Testis (tissue), 3 donors: ENCODE data around the gene NAPB. TPM values are rescaled to one million over a fixed set of nuclear protein-coding genes. Genes with fewer than 3 reads are reported as not detected.

Source experiments
- DNase-seq: peaks from one replicate; pipeline ENCODE4 v3.0.0-alpha.2; 2019
- H3K27ac ChIP-seq, 2 donors: fragments of 200-600 bp; sonication (generic); one replicate each; pipeline ENCODE4 v1.5.1; 2019
- H3K27me3 ChIP-seq: fragments of 200-600 bp; sonication (generic); one replicate; pipeline ENCODE4 v1.5.1; 2019
- H3K36me3 ChIP-seq: fragments of 200-600 bp; sonication (generic); one replicate; pipeline ENCODE4 v1.5.1; 2017; ENCODE audit warnings: low read depth; ENCODE audit errors: missing control alignments
- H3K4me1 ChIP-seq: fragments of 200-600 bp; sonication (generic); one replicate; pipeline ENCODE4 v1.5.1; 2019
- H3K4me3 ChIP-seq, 2 donors: fragments of 200-600 bp; sonication (generic); one replicate each; pipeline ENCODE4 v1.5.1; 2017 to 2019
- H3K9me3 ChIP-seq: fragments of 200-600 bp; sonication (generic); one replicate; pipeline ENCODE4 v1.5.1; 2017
- POLR2A ChIP-seq: fragments of 450-650 bp; IDR thresholded peaks from one replicate; pipeline ENCODE4 v1.6.1; 2017; ENCODE audit warnings: antibody characterized with exemption, mild to moderate bottlenecking, moderate library complexity
- WGBS, 2 donors: methylation state at CpG; one replicate each; pipeline ENCODE4 v1.1.5; 2018; 5-methylcytosine and 5-hydroxymethylcytosine counted together
- intact Hi-C: fragments of 100-400 bp; cut with DNase I; formaldehyde crosslinking; loops from one replicate; pipeline ENCODE4 v1.15.1; 2023; ENCODE audit warnings: low total_unique reads
- polyA plus RNA-seq: library from polyadenylated mRNA; stranded (reverse); fragments of 350-450 nt; fragmentation: Illumina TruSeq; extraction: RNeasy Lipid Tissue Mini Kit (QIAGEN cat#74804); gene quantifications from one replicate; pipeline ENCODE4 v1.2.3, GENCODE V29; 2014; ENCODE audit warnings: low read depth, low replicate concordance; ENCODE audit not compliant: insufficient read depth
- total RNA-seq, 2 donors: library from RNA; depleted of rRNA; stranded (reverse); fragments of >200 nt; gene quantifications; one replicate each; pipeline ENCODE4 v1.2.3, GENCODE V29; 2016
- TF ChIP-seq, protein P1 (sequence below), 3 experiments: fragments of 450-650 bp in 2 of 3; fragments of 200-600 bp in 1 of 3; sonication (generic) in 1 of 3; IDR thresholded peaks; one replicate each; pipeline ENCODE4 v1.5.1; 2016 to 2019; ENCODE audit warnings: antibody characterized with exemption in 3 of 3, mild to moderate bottlenecking in 2 of 3, moderate library complexity in 1 of 3

NAPB gene
- total and polyA plus RNA-seq, 3 donors from 2014 or later: 14.7 to 40.4 (median 37.8) TPM

DNA sequence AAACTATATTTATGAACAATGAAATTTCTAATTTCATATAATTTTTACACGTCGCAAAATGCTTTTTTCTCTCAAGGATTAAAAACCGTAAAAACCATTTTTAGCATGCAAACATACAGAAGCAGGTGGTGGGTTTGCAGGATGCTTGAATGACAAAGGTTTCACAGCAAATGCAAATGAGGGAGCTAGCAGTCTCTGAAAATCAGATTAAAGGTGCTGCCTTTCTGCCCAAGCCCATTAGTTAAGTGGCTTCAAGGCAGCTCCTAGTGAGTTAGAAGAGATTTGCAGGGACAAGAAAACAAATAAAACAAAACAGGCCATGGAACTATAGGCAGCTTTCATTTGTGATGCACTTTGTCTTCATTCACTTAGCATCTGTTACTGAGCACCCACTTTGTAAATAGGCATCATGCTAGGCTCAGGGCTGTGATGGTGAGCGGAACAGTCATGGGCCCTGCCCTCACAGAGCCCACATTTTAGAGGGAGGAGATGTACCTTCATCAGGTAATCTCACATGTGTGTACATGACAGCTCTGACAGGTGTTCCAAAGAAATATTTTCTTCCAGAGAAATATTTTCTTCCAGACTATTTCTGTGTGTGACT, 29.5 kb downstream of the NAPB start:
- WGBS, 2 donors: 89 to 92% methylated on average over 4 of the region's 4 CpGs
- Histone ChIP-seq H3K36me3 (no peaks in the 10 kb centered on the region), H3K9me3 (no peaks in the 10 kb centered on the region), H3K4me3 (no peak overlapping the region), H3K4me1 (peaks cover 2% of the 10 kb centered on the region), H3K27ac (no peak overlapping the region), H3K27me3 (no peaks in the 10 kb centered on the region)
- TF ChIP-seq, protein P1, sequence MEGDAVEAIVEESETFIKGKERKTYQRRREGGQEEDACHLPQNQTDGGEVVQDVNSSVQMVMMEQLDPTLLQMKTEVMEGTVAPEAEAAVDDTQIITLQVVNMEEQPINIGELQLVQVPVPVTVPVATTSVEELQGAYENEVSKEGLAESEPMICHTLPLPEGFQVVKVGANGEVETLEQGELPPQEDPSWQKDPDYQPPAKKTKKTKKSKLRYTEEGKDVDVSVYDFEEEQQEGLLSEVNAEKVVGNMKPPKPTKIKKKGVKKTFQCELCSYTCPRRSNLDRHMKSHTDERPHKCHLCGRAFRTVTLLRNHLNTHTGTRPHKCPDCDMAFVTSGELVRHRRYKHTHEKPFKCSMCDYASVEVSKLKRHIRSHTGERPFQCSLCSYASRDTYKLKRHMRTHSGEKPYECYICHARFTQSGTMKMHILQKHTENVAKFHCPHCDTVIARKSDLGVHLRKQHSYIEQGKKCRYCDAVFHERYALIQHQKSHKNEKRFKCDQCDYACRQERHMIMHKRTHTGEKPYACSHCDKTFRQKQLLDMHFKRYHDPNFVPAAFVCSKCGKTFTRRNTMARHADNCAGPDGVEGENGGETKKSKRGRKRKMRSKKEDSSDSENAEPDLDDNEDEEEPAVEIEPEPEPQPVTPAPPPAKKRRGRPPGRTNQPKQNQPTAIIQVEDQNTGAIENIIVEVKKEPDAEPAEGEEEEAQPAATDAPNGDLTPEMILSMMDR (IDR thresholded peaks at IDR 0.05): no peak
- no peak for TF ChIP-seq POLR2A
- intact Hi-C loops: no loop called here
- DNase-seq: no peak

DNA sequence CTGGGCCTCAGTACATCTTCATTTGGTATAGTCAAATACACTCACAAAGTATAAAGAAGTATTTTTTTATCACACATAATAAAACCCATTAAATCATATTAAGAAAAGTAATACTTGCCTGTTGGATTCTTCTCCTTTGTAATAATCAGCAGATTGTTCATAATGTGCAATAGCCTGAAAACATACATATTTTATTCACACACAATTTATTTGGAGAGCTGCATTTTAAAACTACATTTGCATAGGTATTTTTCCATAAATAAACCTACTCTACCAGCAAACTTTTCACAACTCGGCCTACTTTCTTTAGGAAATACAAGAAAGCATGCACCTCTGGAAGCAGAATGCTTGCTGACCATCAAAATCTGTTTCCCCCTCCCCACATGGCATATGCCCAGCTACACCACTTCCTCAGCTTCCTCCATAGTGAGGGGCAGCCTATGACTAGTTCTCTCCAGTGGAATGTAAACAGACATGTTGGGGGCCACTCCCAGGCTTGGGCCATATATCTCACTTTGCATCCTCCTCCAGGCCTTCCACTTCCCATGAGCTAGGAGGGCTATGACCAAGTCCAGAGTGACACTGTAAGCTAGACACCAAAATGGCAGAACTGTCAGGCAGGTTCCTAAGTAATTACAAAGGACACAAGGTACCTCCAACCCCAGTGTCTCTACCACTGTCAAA, 31.1 kb downstream of the NAPB start:
- Histone ChIP-seq H3K4me3 (no peak overlapping the region), H3K9me3 (no peaks in the 10 kb centered on the region), H3K27me3 (no peaks in the 10 kb centered on the region), H3K36me3 (no peaks in the 10 kb centered on the region), H3K4me1 (no peaks in the 10 kb centered on the region), H3K27ac (no peak overlapping the region)
- no peak for DNase-seq
- TF ChIP-seq POLR2A: no peak
- TF ChIP-seq, protein P1 (IDR thresholded peaks at IDR 0.05): no peak
- intact Hi-C loops: no loop called here
- WGBS, 2 donors: 71 to 91% methylated on average over 1 of the region's 1 CpG

DNA sequence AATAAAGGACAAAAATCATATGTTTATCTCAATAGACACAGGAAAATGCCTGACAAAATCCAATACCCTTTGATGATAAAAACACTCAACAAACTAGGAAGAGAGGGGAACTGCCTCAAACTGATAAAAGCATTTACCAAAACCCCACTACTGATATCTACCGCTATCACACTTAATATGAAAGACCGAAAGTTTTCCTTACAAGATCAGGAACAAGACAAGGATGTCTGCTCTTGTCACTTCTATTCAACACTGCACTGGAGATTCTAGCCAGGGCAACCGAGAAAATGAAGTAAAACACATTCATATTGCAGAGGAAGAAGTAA, 34.2 kb downstream of the NAPB start:
- intact Hi-C loops: no loop called here
- TF ChIP-seq, protein P1 (IDR thresholded peaks at IDR 0.05): no peak
- no peak for TF ChIP-seq POLR2A
- H3K4me1 ChIP-seq: no peaks in the 10 kb centered on the region
- WGBS, 2 donors: 92 to 95% methylated on average over 3 of the region's 3 CpGs
- no peaks in the 10 kb centered on the region for H3K27me3 ChIP-seq
- no peaks in the 10 kb centered on the region for H3K9me3 ChIP-seq
- H3K4me3 ChIP-seq: no peak overlapping the region
- H3K27ac ChIP-seq: no peak overlapping the region
- no peak for DNase-seq
- H3K36me3 ChIP-seq: no peaks in the 10 kb centered on the region

DNA sequence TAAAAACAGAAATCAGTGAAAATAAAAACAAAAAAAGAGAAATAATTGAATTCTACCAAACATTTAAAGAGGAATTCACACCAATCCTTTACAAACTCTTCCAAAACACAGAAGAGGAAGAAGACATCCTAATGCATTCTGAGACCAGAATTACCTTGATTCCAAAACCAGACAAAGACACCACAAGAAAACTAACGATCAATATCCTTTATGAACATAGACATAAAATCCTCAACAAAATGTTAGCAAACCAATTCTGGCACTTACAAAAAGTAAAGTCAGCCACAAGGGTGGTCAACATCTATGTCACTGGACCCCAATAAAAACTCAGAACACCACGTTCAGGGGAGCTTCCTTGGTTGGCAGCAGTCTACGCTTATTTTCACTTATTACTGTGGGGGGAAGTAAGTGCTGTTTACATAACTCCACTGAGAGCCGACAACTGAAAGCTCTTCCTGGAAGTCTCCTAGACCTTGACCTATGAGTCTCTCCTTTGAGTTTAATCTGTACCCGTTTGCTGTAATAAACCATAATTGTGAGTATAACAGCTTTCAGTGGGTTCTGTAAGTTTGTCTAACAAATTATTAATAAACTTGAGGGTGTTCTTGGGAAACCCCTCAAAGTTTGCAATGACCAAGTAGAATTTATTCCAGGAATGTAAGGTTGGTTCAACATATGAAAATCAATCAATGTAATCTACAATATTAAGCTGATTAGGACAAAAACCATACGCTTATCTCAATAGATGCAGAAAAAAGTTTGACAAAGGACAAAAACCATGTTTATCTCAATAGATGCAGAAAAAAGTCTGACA, 34.8 kb downstream of the NAPB start:
- intact Hi-C loops: no loop called here
- Histone ChIP-seq H3K4me3 (no peak overlapping the region), H3K4me1 (no peaks in the 10 kb centered on the region), H3K27ac (no peak overlapping the region), H3K27me3 (no peaks in the 10 kb centered on the region), H3K36me3 (no peaks in the 10 kb centered on the region), H3K9me3 (no peaks in the 10 kb centered on the region)
- TF ChIP-seq, protein P1 (IDR thresholded peaks at IDR 0.05): no peak
- TF ChIP-seq POLR2A: no peak
- 56 to 68% methylated on average over 6 of the region's 6 CpGs for WGBS, 2 donors
- DNase-seq: no peak
